Esophagus muscularis mucosa (tissue), 4 donors: Measurements from ENCODE around the gene RASA4. TPM values are rescaled to one million over a fixed set of nuclear protein-coding genes. Genes with fewer than 3 reads are reported as not detected.
A peak's percentile ranks its signal among the peaks of the same experiment; 100 is the strongest.
"Not testable (repeated sequence)": the region's sequence is repeated elsewhere in the genome, so short reads cannot be mapped to it uniquely, and the experiment has no call there.

ENCODE experiments used
- DNase-seq: peaks from one replicate; pipeline ENCODE4 v3.0.0-alpha.2; 2017; ENCODE audit errors: extremely low spot score
- H3K27ac ChIP-seq, 4 donors: fragments of 200-600 bp; sonication (generic); replicated peaks in 1 of 4; 1 replicate in 3 of 4; 2 replicates in 1 of 4; pipeline ENCODE4 v1.5.1; 2016 to 2019; ENCODE audit warnings: mild to moderate bottlenecking in 1 of 4
- H3K27me3 ChIP-seq, 4 donors: fragments of 200-600 bp; sonication (generic); one replicate each; pipeline versions ENCODE4 v1.5.1 to v1.6.0; 2016 to 2019
- H3K36me3 ChIP-seq, 4 donors: fragments of 200-600 bp; sonication (generic); one replicate each; pipeline ENCODE4 v1.5.1; 2016 to 2019
- H3K4me1 ChIP-seq, 4 donors: fragments of 200-600 bp; sonication (generic); one replicate each; pipeline ENCODE4 v1.5.1; 2016 to 2019
- H3K4me3 ChIP-seq, 4 donors: fragments of 200-600 bp; sonication (generic); 1 replicate in 2 of 4; 2 replicates in 2 of 4; pipeline ENCODE4 v1.5.1; 2016 to 2019; ENCODE audit warnings: mild to moderate bottlenecking in 4 of 4, moderate library complexity in 1 of 4
- H3K9me3 ChIP-seq, 4 donors: fragments of 200-600 bp; sonication (generic); 1 replicate in 3 of 4; 2 replicates in 1 of 4; pipeline ENCODE4 v1.5.1; 2016 to 2019
- WGBS: methylation state at CpG from one replicate; pipeline ENCODE4 v1.1.5; 2018; 5-methylcytosine and 5-hydroxymethylcytosine counted together
- intact Hi-C: fragments of 100-400 bp; cut with DNase I; formaldehyde crosslinking; loops from one replicate; pipeline ENCODE4 v1.15.1; 2023
- total RNA-seq, 4 donors: library from RNA; depleted of rRNA; stranded (reverse); fragments of >200 nt; gene quantifications; one replicate each; pipeline versions ENCODE4 v1.1.0 to v1.2.1, GENCODE V29; 2016

The RASA4 gene
- total RNA-seq, 4 donors from 2014 or later = 32.0 to 73.9 (median 39.7) TPM

DNA sequence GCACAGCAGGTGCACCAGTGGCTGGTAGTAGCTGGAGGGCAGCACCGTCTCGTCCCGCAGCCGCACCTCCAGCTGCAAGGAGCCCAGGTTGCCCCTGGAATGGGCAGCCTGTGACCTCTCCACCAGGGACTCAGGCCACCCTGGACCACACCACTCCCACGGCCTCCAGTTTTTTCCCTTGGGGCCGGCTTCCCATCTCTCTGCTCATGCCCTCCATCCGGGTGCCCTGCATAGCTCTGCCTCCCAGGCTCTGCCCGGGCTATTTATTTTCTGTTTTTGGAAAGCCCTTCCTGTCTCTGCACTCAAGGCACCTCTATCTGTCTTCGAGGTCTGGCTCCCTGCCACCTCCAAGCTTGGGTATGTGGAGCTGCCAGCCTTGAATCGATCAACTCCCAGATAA is 20.5 kb downstream of the RASA4 start:
- H3K4me3 ChIP-seq, H3K27ac ChIP-seq, H3K4me1 ChIP-seq, H3K9me3 ChIP-seq, intact Hi-C loops, H3K27me3 ChIP-seq, H3K36me3 ChIP-seq: not testable (repeated sequence)
- DNase-seq = peak; percentile 8
- WGBS = 77% methylated on average over 4 of the region's 10 CpGs

DNA sequence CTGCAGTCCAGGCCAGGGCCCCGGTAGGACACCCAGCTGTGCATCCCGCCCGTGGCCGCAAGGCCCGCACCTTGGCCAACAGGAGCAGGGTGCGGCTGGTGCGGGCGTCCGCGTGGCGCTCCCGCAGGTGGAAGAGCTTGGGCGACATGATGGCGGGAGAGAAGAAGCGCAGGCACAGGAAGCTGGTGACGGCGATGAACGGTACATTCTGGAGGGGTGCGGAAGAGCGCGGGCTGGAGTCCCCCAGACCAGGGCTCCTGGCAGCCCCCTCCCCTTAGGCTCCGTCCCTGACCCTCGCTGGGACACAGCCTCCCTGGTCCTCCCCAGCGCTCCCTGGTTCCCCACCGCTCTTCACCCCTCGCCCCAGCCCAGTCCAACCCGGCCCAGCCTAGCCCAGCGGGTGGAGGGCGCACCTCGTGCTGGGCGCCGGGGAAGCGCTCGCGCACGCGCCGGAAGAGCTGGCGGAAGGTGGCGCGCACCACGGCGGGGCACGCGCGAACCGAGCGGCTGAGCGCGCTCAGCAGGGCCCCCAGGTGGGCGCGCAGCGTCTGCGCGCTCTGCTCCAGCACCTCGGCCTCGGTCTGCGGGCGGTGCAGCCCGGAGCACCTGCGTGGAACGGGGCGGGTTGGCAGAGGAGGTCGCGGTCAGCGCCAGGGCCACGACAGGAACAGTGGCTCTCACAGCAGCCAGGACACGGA is 22.8 kb downstream of the RASA4 start:
- H3K4me1 ChIP-seq, intact Hi-C loops, H3K9me3 ChIP-seq, DNase-seq, H3K4me3 ChIP-seq, H3K27ac ChIP-seq, H3K36me3 ChIP-seq, H3K27me3 ChIP-seq: not testable (repeated sequence)
- WGBS = no CpG with 5 or more reads among the region's 68 CpGs

- H3K4me3 ChIP-seq, H3K4me1 ChIP-seq, H3K27me3 ChIP-seq, DNase-seq, H3K36me3 ChIP-seq, H3K27ac ChIP-seq, intact Hi-C loops, H3K9me3 ChIP-seq: not testable (repeated sequence)
- 58% methylated on average over 9 of the region's 26 CpGs for WGBS
Observed at GRCh38 chr7:102592477-102593019, 24.0 kb downstream of the RASA4 start.

- intact Hi-C loops, DNase-seq: not testable (repeated sequence)
- no CpG with 5 or more reads among the region's 9 CpGs for WGBS
Observed at GRCh38 chr7:102589857-102590256, 26.7 kb downstream of the RASA4 start.

GRCh38 chr7:102583495-102583894 is 33.1 kb downstream of the RASA4 start:
- H3K27me3 ChIP-seq, H3K36me3 ChIP-seq, intact Hi-C loops, H3K4me1 ChIP-seq, H3K27ac ChIP-seq, DNase-seq, H3K9me3 ChIP-seq, H3K4me3 ChIP-seq: not testable (repeated sequence)
- no CpG with 5 or more reads among the region's 5 CpGs for WGBS

More at GRCh38 chr7:102589857-102590256, 26.7 kb downstream of the RASA4 start:
- not testable (repeated sequence) for H3K27me3 ChIP-seq, H3K27ac ChIP-seq, H3K9me3 ChIP-seq, H3K4me3 ChIP-seq, H3K36me3 ChIP-seq, H3K4me1 ChIP-seq

DNA sequence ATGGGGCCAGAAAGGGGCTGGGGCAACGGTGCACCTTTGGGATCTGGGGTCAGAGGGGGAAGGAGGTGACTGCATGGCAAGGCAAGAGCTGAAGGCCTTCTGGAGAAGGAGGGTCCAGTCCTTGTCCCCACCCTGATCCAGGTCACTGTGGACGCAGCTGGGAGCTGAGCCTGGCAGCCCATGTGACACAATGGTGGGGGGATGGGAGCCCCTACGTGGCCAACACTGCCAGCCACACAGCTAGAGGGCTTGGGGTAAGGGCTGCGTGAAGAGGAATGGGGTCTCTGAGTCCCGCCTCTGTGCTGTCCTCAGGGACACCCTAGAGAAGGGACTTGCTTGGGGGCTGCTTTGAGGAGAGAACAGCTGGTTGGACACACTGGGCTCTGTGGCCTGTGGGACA is 34.8 kb downstream of the RASA4 start:
- H3K27me3 ChIP-seq, H3K9me3 ChIP-seq, H3K4me1 ChIP-seq, H3K4me3 ChIP-seq, DNase-seq, intact Hi-C loops, H3K27ac ChIP-seq, H3K36me3 ChIP-seq: not testable (repeated sequence)
- WGBS = no CpG with 5 or more reads among the region's 5 CpGs

DNA sequence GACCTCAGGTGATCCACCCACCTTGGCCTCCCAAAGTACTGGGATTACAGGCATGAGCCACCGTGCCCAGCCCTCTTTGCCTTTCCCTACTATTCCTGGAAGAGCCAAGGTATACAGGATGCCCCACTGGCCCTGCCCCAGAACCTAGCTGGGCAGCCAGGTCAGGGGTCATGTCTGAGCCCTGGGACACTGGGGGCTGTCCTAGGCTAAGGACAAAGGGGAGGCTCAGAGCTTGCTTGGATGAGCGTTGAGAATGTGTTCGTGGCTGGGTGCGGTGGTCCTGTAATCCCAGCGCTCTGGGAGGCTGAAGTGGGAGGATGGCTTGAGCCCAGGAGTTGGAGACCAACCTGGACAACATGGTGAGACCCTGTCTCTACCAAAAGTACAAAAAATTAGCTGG is 38.1 kb downstream of the RASA4 start:
- 94% methylated on average over 5 of the region's 5 CpGs for WGBS
- DNase-seq, H3K4me1 ChIP-seq, intact Hi-C loops, H3K9me3 ChIP-seq, H3K27ac ChIP-seq, H3K27me3 ChIP-seq, H3K4me3 ChIP-seq, H3K36me3 ChIP-seq: not testable (repeated sequence)

GRCh38 chr7:102577315-102578240 is 39.0 kb downstream of the RASA4 start:
- H3K27ac ChIP-seq, H3K4me1 ChIP-seq, H3K36me3 ChIP-seq, H3K9me3 ChIP-seq, intact Hi-C loops, DNase-seq, H3K4me3 ChIP-seq, H3K27me3 ChIP-seq: not testable (repeated sequence)
- 87% methylated on average over 7 of the region's 7 CpGs for WGBS

DNA sequence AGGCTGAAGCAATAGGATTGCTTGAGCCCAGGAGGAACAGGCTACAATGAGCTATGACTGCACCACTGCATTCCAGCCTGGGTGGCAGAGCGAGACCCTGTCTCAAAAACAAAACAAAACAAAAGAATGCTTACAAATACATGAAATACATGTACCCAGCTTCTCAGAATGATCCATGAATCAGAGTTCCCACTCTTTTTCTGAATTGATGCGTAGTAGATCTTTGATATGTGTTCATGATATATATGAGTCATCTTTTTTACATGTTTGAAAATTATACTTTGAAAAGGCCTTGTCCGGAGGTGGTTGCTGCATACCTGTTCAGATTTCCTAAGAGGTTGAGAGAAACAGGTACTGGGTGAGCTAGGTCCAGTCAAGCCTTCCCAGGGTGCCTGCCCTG is 40.2 kb downstream of the RASA4 start:
- no CpG with 5 or more reads among the region's 3 CpGs for WGBS
- H3K36me3 ChIP-seq, H3K27ac ChIP-seq, DNase-seq, H3K4me1 ChIP-seq, H3K9me3 ChIP-seq, H3K27me3 ChIP-seq, intact Hi-C loops, H3K4me3 ChIP-seq: not testable (repeated sequence)

- H3K4me3 ChIP-seq, H3K4me1 ChIP-seq, H3K27ac ChIP-seq, intact Hi-C loops, DNase-seq, H3K36me3 ChIP-seq, H3K27me3 ChIP-seq, H3K9me3 ChIP-seq: not testable (repeated sequence)
- WGBS = no CpG with 5 or more reads among the region's 6 CpGs
Observed at GRCh38 chr7:102574607-102575006, 41.9 kb downstream of the RASA4 start.
